Fibroblast of skin of back (primary cell): ENCODE measurements around the gene PCMT1. TPM values are rescaled to one million over a fixed set of nuclear protein-coding genes. Genes with fewer than 3 reads are reported as not detected.
"Not testable (repeated sequence)": the region's sequence is repeated elsewhere in the genome, so short reads cannot be mapped to it uniquely, and the experiment has no call there.

Experiments
- DNase-seq: peaks from one replicate; pipeline ENCODE4 v3.0.0-alpha.2; 2013
- polyA plus RNA-seq, 2 experiments: library from polyadenylated mRNA; unstranded; fragments of 120-200 nt; gene quantifications; one replicate each; pipeline ENCODE4 v1.2.1, GENCODE V29; 2013; ENCODE audit not compliant: insufficient read length in 2 of 2

PCMT1 gene
- polyA plus RNA-seq (2013, experiment 1 of 2; ENCODE audit: insufficient read length): 104 TPM
- 67.6 TPM for polyA plus RNA-seq (2013, experiment 2 of 2; ENCODE audit: insufficient read length)

DNA sequence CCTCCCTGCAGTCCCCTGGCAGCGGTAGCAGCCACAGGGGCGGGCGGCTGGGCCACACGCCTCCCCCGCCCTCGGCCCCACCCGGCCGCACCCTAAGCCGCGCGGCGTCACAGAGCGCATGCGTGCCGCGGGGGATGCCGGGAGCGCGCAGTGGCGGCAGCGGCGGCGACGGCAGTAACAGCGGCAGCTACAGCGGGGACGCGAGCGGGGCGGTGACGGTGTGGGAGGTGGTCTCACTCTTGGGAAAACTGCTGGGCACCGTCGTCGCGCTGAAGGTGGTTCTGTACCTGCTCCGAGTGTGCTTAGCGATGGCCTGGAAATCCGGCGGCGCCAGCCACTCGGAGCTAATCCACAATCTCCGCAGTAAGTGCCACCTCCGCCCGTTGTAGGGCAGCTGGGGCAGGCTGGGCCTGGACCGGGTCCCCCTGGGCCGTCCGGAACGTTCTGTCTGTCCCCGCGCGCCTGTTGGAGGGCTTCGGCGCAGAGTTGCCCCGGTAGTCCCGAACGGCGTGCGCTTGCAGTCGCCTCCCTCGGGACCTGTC lies at the start of gene PCMT1:
Gene PCMT1, plus strand, starts transcription at position 148 of the 542 bp plus-strand sequence. Its CDS starts 161 bp downstream, at position 309.
- DNase-seq: peak; percentile 94

- DNase-seq: peak; percentile 34
Observed at GRCh38 chr6:149701714-149702113, 47.8 kb upstream of the PCMT1 start.

GRCh38 chr6:149711711-149712110 lies 37.8 kb upstream of the PCMT1 start:
- no peak for DNase-seq

- DNase-seq: no peak
Observed at GRCh38 chr6:149714442-149714841, 35.1 kb upstream of the PCMT1 start.

DNA sequence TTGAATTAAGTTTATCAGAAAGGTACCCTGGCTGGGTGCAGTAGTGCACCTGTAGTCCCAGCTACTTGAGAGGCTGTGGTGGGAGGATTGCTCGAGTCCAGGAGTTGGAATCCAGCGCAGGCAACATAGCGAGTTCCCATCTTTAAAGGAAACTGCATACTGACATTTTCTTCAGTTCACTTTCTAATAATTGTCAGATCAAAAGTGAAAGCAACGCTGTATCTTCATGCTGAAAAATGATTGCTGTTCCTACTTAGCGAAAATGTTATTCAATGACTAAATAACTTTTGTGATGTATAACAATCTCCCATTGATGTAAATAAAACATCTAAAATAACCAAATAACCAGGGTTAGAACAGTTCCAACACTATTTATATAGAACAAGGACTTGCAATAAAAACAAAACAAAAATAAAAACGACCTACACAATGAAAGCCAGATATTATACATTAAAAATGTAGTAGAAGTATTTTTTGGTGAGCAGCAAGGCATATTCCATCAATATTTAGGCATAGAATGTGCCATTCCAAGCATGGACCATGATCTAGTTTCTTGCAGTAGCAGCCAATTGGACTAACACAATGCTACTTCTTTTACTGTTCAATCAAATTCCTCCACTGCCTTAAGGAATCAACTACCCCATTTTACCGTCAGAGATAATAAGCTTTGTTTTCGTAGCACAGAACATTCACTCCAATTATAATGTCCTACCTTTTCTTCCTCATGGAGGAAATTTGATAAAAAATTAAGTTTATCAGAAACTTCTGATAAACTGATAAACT lies 33.2 kb upstream of the PCMT1 start:
- no peak for DNase-seq

DNA sequence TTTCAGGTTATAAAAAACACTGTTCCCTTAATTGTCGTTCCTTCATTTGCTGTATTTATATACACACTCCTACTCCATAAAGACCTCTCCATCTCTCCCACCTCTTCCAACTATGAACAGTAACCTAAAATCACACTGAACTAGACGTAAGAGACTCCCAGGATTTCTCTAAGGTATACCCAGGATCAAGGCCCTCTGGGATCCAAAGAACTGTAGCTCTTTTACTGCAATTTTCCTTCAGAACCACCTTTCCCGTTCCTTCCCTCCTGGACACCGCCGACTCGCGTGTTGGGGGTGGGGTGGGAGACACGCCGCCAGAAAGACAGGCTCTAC lies 32.3 kb upstream of the PCMT1 start:
- no peak for DNase-seq

- peak; percentile 88 for DNase-seq
Observed at GRCh38 chr6:149717588-149718458, 31.7 kb upstream of the PCMT1 start, which contains the start of gene LATS1. Gene LATS1, minus strand, starts transcription at chr6:149718101. Its CDS starts 15,975 bp downstream, at chr6:149702126.

GRCh38 chr6:149719531-149719930 lies 30.0 kb upstream of the PCMT1 start:
- no peak for DNase-seq

GRCh38 chr6:149723262-149723661 lies 26.3 kb upstream of the PCMT1 start:
- no peak for DNase-seq

GRCh38 chr6:149723771-149724417 lies 25.6 kb upstream of the PCMT1 start:
- DNase-seq: peak; percentile 74

DNA sequence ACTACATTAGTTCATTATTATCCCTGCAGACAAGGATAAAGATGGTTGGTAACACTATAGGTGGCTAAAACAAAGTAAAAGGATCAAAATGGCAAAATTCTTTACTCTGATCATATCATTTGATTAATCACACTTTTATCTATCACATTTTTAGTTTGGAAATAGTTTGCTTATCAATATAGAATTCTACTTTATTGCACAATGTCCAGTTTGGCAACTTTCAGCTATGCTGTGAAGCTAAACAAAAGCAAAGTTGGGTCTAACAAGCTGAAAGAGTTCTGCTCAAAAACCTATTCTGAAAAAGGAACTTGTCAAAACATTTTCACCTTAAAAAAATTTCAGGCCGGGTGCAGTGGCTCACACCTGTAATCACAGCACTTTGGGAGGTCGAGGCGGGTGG lies 23.8 kb upstream of the PCMT1 start:
- no peak for DNase-seq

GRCh38 chr6:149727793-149728498 lies 21.6 kb upstream of the PCMT1 start:
- DNase-seq: no peak

GRCh38 chr6:149728499-149729234 lies 20.9 kb upstream of the PCMT1 start:
- DNase-seq: no peak

DNA sequence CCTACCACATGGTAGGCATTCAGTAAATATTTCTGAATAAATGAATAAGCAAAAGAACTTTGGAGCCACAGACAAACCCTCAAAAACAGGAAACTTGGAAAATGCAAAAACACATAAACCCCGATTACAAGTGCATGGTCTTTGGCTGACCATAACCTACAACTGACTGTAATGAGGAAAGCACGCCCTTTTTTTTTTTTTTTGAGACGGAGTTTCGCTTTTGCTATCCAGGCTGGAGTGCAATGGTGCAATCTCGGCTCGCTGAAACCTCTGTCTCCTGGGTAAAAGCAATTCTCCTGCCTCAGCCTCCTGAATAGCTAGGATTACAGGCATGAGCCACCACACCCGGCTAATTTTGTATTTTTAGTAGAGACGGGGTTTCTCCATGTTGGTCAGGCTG lies 19.7 kb upstream of the PCMT1 start:
- DNase-seq: no peak

DNA sequence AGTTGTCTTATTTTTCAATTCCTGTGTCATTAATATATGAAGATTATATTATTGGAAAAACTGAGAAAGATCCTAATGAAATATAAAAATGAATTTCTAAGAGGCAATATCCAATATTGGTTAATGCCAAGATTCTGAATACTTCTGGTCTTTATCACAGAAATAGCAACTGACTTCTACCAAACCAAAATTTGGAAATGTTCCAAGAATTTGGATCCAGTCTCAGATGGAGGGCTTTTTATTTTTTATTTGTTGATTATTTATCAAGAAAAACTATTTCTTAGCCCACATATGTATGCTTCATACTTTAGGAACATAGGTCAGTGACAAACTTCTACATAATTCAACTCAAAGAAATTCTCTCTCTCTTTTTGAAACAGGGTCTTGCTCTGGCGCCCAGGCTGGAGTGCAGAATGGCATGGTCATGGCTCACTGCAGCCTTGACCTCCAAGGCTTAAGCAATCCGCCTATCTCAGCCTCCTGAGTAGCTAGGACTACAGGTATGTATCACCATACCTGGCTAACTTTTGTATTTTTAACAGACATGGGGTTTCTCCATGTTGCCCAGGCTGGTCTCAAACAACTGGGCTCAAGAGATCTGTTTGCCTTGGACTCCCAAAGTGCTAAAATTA lies 16.3 kb upstream of the PCMT1 start:
- no peak for DNase-seq

DNA sequence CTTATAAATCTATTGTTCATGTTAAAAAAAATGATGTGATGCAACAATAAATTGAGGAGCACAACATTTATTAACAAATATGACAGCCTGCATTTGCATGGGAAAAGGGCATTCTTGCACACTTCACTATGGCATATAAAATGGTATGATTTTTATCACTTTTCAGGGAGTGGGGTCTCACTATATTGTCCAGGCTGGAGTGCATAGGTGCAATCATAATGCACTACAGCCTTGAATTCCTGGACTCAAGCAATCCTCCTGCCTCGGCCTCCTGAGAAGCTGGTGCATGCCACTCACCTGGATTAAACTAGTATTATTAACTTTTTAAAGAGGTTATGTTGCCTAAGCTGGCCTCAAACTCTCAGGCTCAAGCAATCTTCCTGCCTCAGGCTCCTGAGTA lies 14.6 kb upstream of the PCMT1 start:
- no peak for DNase-seq

GRCh38 chr6:149745252-149745651 lies 4.3 kb upstream of the PCMT1 start:
- not testable (repeated sequence) for DNase-seq

GRCh38 chr6:149746147-149746946 lies 3.2 kb upstream of the PCMT1 start, which contains the start of gene NUP43:
Gene NUP43, minus strand, starts transcription at chr6:149746529. Its CDS starts 34 bp downstream, at chr6:149746495.
- DNase-seq: peak; percentile 96

- DNase-seq: not testable (repeated sequence)
Observed at GRCh38 chr6:149749082-149749593, 403 bp upstream of the PCMT1 start.
